ENCODE results near the gene HNRNPF. TPM values are rescaled to one million over a fixed set of nuclear protein-coding genes. Genes with fewer than 3 reads are reported as not detected.
"Not testable (repeated sequence)": the region's sequence is repeated elsewhere in the genome, so short reads cannot be mapped to it uniquely, and the experiment has no call there.

Gene HNRNPF
- total RNA-seq, 1 donor: 229 TPM

- Histone ChIP-seq H3K27me3 (ENCODE audit: insufficient read depth, low read length) (peaks cover 9% of the 10 kb centered on the region), H3K4me3 (ENCODE audit: insufficient read depth, low read length) (no peak overlapping the region), H3K9me3 (ENCODE audit: low read depth, low read length) (no peaks in the 10 kb centered on the region), H3K4me2 (ENCODE audit: insufficient read depth, low read length) (no peak overlapping the region), H3K4me1 (ENCODE audit: insufficient read depth, low read length) (no peaks in the 10 kb centered on the region), H2AFZ (ENCODE audit: low read length) (no peak overlapping the region), H3K79me2 (ENCODE audit: insufficient read depth, low read length) (no peaks in the 10 kb centered on the region), H3K36me3 (ENCODE audit: insufficient read depth, low read length) (no peaks in the 10 kb centered on the region), H3K27ac (ENCODE audit: low read depth, low read length) (no peak overlapping the region), H4K20me1 (ENCODE audit: insufficient read depth, low read length) (no peaks in the 10 kb centered on the region)
- peak; percentile 84 for DNase-seq (ENCODE audit: insufficient read length, low spot score, missing footprints)
- TF ChIP-seq, protein P1, sequence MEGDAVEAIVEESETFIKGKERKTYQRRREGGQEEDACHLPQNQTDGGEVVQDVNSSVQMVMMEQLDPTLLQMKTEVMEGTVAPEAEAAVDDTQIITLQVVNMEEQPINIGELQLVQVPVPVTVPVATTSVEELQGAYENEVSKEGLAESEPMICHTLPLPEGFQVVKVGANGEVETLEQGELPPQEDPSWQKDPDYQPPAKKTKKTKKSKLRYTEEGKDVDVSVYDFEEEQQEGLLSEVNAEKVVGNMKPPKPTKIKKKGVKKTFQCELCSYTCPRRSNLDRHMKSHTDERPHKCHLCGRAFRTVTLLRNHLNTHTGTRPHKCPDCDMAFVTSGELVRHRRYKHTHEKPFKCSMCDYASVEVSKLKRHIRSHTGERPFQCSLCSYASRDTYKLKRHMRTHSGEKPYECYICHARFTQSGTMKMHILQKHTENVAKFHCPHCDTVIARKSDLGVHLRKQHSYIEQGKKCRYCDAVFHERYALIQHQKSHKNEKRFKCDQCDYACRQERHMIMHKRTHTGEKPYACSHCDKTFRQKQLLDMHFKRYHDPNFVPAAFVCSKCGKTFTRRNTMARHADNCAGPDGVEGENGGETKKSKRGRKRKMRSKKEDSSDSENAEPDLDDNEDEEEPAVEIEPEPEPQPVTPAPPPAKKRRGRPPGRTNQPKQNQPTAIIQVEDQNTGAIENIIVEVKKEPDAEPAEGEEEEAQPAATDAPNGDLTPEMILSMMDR (IDR thresholded peaks at IDR 0.05; ENCODE audit: extremely low read depth, low read depth, low read length): no peak
These were observed 68.4 kb downstream of the HNRNPF start for GRCh38 chr10:43340619-43341018.

- DNase-seq (ENCODE audit: insufficient read length, low spot score, missing footprints): peak; percentile 3
- Histone ChIP-seq H3K9me3 (ENCODE audit: low read depth, low read length) (no peaks in the 10 kb centered on the region), H3K4me1 (ENCODE audit: insufficient read depth, low read length) (no peaks in the 10 kb centered on the region), H4K20me1 (ENCODE audit: insufficient read depth, low read length) (no peaks in the 10 kb centered on the region), H3K36me3 (ENCODE audit: insufficient read depth, low read length) (no peaks in the 10 kb centered on the region), H2AFZ (ENCODE audit: low read length) (no peak overlapping the region), H3K27ac (ENCODE audit: low read depth, low read length) (no peak overlapping the region), H3K79me2 (ENCODE audit: insufficient read depth, low read length) (no peaks in the 10 kb centered on the region), H3K27me3 (ENCODE audit: insufficient read depth, low read length) (peaks cover 9% of the 10 kb centered on the region), H3K4me2 (ENCODE audit: insufficient read depth, low read length) (no peak overlapping the region), H3K4me3 (ENCODE audit: insufficient read depth, low read length) (no peak overlapping the region)
- TF ChIP-seq, protein P1 (IDR thresholded peaks at IDR 0.05; ENCODE audit: extremely low read depth, low read depth, low read length): no peak
These were observed 68.9 kb downstream of the HNRNPF start for GRCh38 chr10:43340101-43340500.

DNA sequence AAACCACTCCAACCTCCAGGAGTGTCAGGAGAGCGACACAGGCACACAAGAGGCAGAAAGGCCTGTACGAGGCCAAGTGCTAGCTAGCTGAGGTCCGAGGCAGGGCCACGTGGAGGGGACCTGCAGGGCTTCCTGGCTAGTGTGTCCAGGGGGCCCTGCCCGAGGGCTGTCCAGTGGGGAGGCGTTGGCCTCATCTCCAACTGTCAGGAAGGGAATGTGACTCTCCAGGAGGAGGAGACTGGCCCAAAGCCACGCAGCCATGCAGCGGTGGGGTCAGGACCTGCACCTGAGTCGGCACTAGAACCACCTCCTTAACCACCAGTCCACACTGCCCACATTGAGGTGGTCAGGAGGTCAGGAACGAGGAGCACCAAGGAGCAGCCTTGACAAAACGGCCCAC lies 69.8 kb downstream of the HNRNPF start:
- Histone ChIP-seq H4K20me1 (ENCODE audit: insufficient read depth, low read length) (no peaks in the 10 kb centered on the region), H3K27me3 (ENCODE audit: insufficient read depth, low read length) (peaks cover 9% of the 10 kb centered on the region), H3K27ac (ENCODE audit: low read depth, low read length) (no peak overlapping the region), H3K4me2 (ENCODE audit: insufficient read depth, low read length) (no peak overlapping the region), H3K4me1 (ENCODE audit: insufficient read depth, low read length) (no peaks in the 10 kb centered on the region), H3K4me3 (ENCODE audit: insufficient read depth, low read length) (no peak overlapping the region), H3K9me3 (ENCODE audit: low read depth, low read length) (no peaks in the 10 kb centered on the region), H3K36me3 (ENCODE audit: insufficient read depth, low read length) (no peaks in the 10 kb centered on the region), H2AFZ (ENCODE audit: low read length) (peak overlapping the region; percentile 29), H3K79me2 (ENCODE audit: insufficient read depth, low read length) (no peaks in the 10 kb centered on the region)
- DNase-seq (ENCODE audit: insufficient read length, low spot score, missing footprints): peak; percentile 69
- TF ChIP-seq, protein P1 (IDR thresholded peaks at IDR 0.05; ENCODE audit: extremely low read depth, low read depth, low read length): no peak

DNA sequence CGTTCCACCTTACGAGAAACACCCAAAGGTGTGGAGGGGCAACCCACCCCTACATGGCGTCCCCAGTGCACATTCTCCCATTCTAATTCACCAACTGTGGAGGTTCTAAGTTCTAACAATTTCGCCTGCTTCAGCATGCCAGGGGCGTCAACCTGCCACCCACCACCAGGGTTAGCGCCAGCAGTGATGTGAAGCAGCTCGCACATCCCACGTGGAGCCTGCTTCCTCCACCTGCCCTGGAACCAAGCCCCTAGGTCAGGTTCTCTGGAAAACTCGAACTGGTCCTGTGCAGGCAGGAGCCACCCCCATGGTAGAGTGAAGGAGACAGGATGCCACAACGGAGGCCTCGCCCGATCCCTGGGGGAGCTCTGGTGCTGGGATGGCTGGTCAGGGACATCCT lies 70.9 kb downstream of the HNRNPF start:
- Histone ChIP-seq H2AFZ (ENCODE audit: low read length) (no peak overlapping the region), H3K4me3 (ENCODE audit: insufficient read depth, low read length) (no peak overlapping the region), H3K9me3 (ENCODE audit: low read depth, low read length) (no peaks in the 10 kb centered on the region), H4K20me1 (ENCODE audit: insufficient read depth, low read length) (no peaks in the 10 kb centered on the region), H3K4me1 (ENCODE audit: insufficient read depth, low read length) (no peaks in the 10 kb centered on the region), H3K79me2 (ENCODE audit: insufficient read depth, low read length) (no peaks in the 10 kb centered on the region), H3K4me2 (ENCODE audit: insufficient read depth, low read length) (no peak overlapping the region), H3K27ac (ENCODE audit: low read depth, low read length) (no peak overlapping the region), H3K27me3 (ENCODE audit: insufficient read depth, low read length) (peaks cover 9% of the 10 kb centered on the region), H3K36me3 (ENCODE audit: insufficient read depth, low read length) (no peaks in the 10 kb centered on the region)
- DNase-seq (ENCODE audit: insufficient read length, low spot score, missing footprints): peak; percentile 79
- TF ChIP-seq, protein P1 (IDR thresholded peaks at IDR 0.05; ENCODE audit: extremely low read depth, low read depth, low read length): no peak

GRCh38 chr10:43337536-43337935 lies 71.5 kb downstream of the HNRNPF start:
- DNase-seq (ENCODE audit: insufficient read length, low spot score, missing footprints): peak; percentile 49
- H3K27me3 ChIP-seq (ENCODE audit: insufficient read depth, low read length): not testable (repeated sequence)

More at GRCh38 chr10:43337536-43337935, 71.5 kb downstream of the HNRNPF start:
- not testable (repeated sequence) for H3K4me1 ChIP-seq (ENCODE audit: insufficient read depth, low read length); H3K27ac ChIP-seq (ENCODE audit: low read depth, low read length); H3K4me3 ChIP-seq (ENCODE audit: insufficient read depth, low read length); H3K79me2 ChIP-seq (ENCODE audit: insufficient read depth, low read length); H3K4me2 ChIP-seq (ENCODE audit: insufficient read depth, low read length); H3K9me3 ChIP-seq (ENCODE audit: low read depth, low read length); H4K20me1 ChIP-seq (ENCODE audit: insufficient read depth, low read length); H2AFZ ChIP-seq (ENCODE audit: low read length); H3K36me3 ChIP-seq (ENCODE audit: insufficient read depth, low read length)

Measured in osteoblast (primary cell).